OCI-LY1 (cell line): Measurements from ENCODE around the gene KDM4D.
"Not testable (repeated sequence)": the region's sequence is repeated elsewhere in the genome, so short reads cannot be mapped to it uniquely, and the experiment has no call there.

ENCODE experiments used
- H2AFZ ChIP-seq: fragments of 200-600 bp; sonication (generic), shearing (Covaris generic); 2 replicates; pipeline ENCODE4 v1.6.0; 2014; ENCODE audit warnings: antibody characterized with exemption, mild to moderate bottlenecking, low read length
- H3F3A ChIP-seq: fragments of 200-600 bp; sonication (generic), shearing (Covaris generic); 2 replicates; pipeline ENCODE4 v1.6.0; 2014; ENCODE audit warnings: mild to moderate bottlenecking, antibody characterized with exemption, low read length, moderate library complexity; ENCODE audit not compliant: insufficient read depth
- H3K27ac ChIP-seq: fragments of 200-600 bp; sonication (generic); 2 replicates; pipeline ENCODE4 v1.5.1; 2014; ENCODE audit warnings: low read length, mixed run types, mild to moderate bottlenecking, low read depth; ENCODE audit not compliant: poor library complexity, severe bottlenecking
- H3K27me3 ChIP-seq: fragments of 200-600 bp; sonication (generic); 2 replicates; pipeline ENCODE4 v1.6.0; 2014; ENCODE audit warnings: antibody characterized with exemption, mild to moderate bottlenecking, low read length, moderate library complexity; ENCODE audit not compliant: insufficient read depth
- H3K36me3 ChIP-seq: fragments of 200-600 bp; sonication (generic); 2 replicates; pipeline ENCODE4 v1.6.1; 2014; ENCODE audit warnings: mild to moderate bottlenecking, antibody characterized with exemption, low read length, moderate library complexity, mixed read lengths; ENCODE audit not compliant: insufficient read depth
- H3K4me1 ChIP-seq: fragments of 200-600 bp; sonication (generic); 2 replicates; pipeline ENCODE4 v1.5.1; 2014; ENCODE audit warnings: mild to moderate bottlenecking, low read length, moderate library complexity; ENCODE audit not compliant: insufficient read depth, severe bottlenecking
- H3K4me2 ChIP-seq: fragments of 200-600 bp; sonication (generic), shearing (Covaris generic); 2 replicates; pipeline ENCODE4 v1.6.1; 2014; ENCODE audit warnings: low read length
- H3K4me3 ChIP-seq: fragments of 200-600 bp; sonication (generic); 2 replicates; pipeline ENCODE4 v1.5.1; 2014; ENCODE audit warnings: low read length, low read depth, mild to moderate bottlenecking, mixed read lengths; ENCODE audit not compliant: poor library complexity, severe bottlenecking
- H3K79me2 ChIP-seq: fragments of 200-600 bp; shearing (Covaris generic); 2 replicates; pipeline ENCODE4 v1.6.1; 2016; ENCODE audit warnings: mixed run types, low read length, mixed read lengths; ENCODE audit not compliant: insufficient read depth
- H3K9ac ChIP-seq: fragments of 200-600 bp; sonication (generic), shearing (Covaris generic); 2 replicates; pipeline ENCODE4 v1.6.1; 2014; ENCODE audit warnings: mild to moderate bottlenecking, low read length, mixed read lengths
- H3K9me2 ChIP-seq: fragments of 200-600 bp; sonication (generic), shearing (Covaris generic); 2 replicates; pipeline ENCODE4 v1.6.1; 2014; ENCODE audit warnings: low read depth, mild to moderate bottlenecking, low read length, mixed read lengths
- H3K9me3 ChIP-seq: fragments of 200-600 bp; shearing (Covaris generic); 2 replicates; pipeline ENCODE4 v1.6.1; 2014; ENCODE audit warnings: low read length, mixed read lengths
- H4K20me1 ChIP-seq: fragments of 200-600 bp; sonication (generic), shearing (Covaris generic); 2 replicates; pipeline ENCODE4 v1.6.0; 2016; ENCODE audit warnings: mild to moderate bottlenecking, low read length; ENCODE audit not compliant: insufficient read depth
- EZH2 ChIP-seq: fragments of 200-600 bp; sonication (generic), shearing (Covaris generic); IDR thresholded peaks from 2 replicates; pipeline ENCODE4 v1.8.0; 2017; ENCODE audit warnings: borderline replicate concordance, mixed run types, mild to moderate bottlenecking, antibody characterized with exemption, low read length, moderate library complexity, mixed read lengths
- TF ChIP-seq, protein P1 (sequence below): fragments of 200-600 bp; sonication (generic), shearing (Covaris generic); IDR thresholded peaks from 2 replicates; pipeline ENCODE4 v1.5.1; 2017; ENCODE audit warnings: mild to moderate bottlenecking, antibody characterized with exemption, low read length, moderate library complexity, mixed read lengths

KDM4D gene

DNA sequence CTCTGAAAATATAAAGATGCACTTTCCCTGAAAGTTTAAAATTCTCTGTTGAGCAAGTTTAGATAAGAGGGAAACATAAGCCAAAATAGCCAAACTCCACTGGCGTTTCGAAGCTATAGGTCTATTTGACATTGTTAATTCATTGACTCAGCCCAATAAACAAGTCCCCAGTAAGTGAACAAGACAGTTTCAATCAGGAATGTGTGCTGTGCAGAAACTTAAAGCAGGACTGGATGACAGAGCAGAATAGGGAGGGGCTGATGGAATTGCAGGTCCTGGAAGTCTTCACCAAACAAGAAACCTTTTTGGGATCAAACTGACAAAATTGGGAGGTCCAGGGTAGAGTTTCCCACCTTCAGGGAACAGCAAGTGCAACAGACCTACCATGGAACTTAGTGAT, 42.6 kb downstream of the KDM4D start:
- no peaks in the 10 kb centered on the region for H3K9me3 ChIP-seq
- H3K27ac ChIP-seq: no peak overlapping the region
- H3K4me1 ChIP-seq: no peaks in the 10 kb centered on the region
- H3K27me3 ChIP-seq: no peaks in the 10 kb centered on the region; the same call in 1 of the 2 replicates
- H3K9me2 ChIP-seq: no peaks in the 10 kb centered on the region
- no peaks in the 10 kb centered on the region for H3F3A ChIP-seq
- TF ChIP-seq, protein P1, sequence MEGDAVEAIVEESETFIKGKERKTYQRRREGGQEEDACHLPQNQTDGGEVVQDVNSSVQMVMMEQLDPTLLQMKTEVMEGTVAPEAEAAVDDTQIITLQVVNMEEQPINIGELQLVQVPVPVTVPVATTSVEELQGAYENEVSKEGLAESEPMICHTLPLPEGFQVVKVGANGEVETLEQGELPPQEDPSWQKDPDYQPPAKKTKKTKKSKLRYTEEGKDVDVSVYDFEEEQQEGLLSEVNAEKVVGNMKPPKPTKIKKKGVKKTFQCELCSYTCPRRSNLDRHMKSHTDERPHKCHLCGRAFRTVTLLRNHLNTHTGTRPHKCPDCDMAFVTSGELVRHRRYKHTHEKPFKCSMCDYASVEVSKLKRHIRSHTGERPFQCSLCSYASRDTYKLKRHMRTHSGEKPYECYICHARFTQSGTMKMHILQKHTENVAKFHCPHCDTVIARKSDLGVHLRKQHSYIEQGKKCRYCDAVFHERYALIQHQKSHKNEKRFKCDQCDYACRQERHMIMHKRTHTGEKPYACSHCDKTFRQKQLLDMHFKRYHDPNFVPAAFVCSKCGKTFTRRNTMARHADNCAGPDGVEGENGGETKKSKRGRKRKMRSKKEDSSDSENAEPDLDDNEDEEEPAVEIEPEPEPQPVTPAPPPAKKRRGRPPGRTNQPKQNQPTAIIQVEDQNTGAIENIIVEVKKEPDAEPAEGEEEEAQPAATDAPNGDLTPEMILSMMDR: no peak
- no peak for TF ChIP-seq EZH2
- H3K36me3 ChIP-seq: no peaks in the 10 kb centered on the region
- H3K79me2 ChIP-seq: no peaks in the 10 kb centered on the region
- no peak overlapping the region for H3K4me3 ChIP-seq
- no peak overlapping the region for H2AFZ ChIP-seq
- H4K20me1 ChIP-seq: no peaks in the 10 kb centered on the region
- no peak overlapping the region for H3K9ac ChIP-seq
- no peak overlapping the region for H3K4me2 ChIP-seq

DNA sequence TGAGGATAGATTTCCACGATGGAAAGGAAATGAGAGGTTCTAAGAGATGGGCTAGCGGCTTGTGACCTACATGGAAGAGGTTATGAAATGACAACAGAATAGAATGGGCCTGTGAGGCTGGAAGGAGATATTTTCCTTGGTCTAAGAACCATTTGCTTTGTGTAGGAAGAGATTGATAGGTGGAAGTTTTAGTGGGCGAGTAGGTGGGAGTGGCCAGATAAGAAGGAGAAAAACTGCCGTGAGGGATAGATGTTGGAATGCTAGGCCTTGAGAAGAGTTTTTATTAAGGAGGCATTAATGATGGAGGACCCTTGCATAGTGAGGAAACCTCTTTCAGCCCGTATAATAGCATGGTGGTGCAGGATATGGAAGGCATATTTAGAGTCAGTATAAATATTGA, 48.0 kb downstream of the KDM4D start:
- H3K27ac ChIP-seq, H3K79me2 ChIP-seq, H2AFZ ChIP-seq, H3K27me3 ChIP-seq, H3K9me2 ChIP-seq, H4K20me1 ChIP-seq, H3K4me3 ChIP-seq, H3K9ac ChIP-seq, H3K9me3 ChIP-seq, H3K36me3 ChIP-seq, H3K4me1 ChIP-seq, H3K4me2 ChIP-seq, H3F3A ChIP-seq: not testable (repeated sequence)

DNA sequence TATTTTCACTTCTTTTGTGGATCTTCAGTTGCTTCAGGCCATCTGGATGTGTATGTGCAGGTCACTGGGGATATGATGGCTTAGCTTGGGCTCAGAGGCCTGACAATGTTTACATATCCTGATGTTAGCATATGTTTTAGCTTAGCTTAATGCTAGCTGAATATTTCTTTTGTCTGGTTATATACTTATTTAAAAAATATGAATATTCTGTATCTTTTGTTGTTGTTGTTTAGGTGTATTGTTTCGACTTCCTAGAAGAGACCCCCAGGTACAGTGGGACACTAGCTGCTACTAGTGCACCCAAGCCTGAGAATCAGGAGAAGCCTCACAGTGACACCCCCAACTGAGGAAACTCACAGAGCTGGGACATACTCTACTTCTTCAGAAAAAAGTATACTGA, 51.4 kb downstream of the KDM4D start, which contains the start of gene KDM4E:
Gene KDM4E, plus strand, starts transcription at position 301 of the 400 bp plus-strand sequence. CDS start 300 bp downstream, outside the sequence.
- H3K79me2 ChIP-seq: no peaks in the 10 kb centered on the region
- no peak within 1 kb of the TSS for H2AFZ ChIP-seq
- no peak within 1 kb of the TSS for H3K9ac ChIP-seq
- no peak for TF ChIP-seq EZH2
- TF ChIP-seq, protein P1: no peak
- no peak within 1 kb of the TSS for H3K27ac ChIP-seq
- no peaks in the 10 kb centered on the region for H3K4me1 ChIP-seq
- no peaks in the 10 kb centered on the region for H4K20me1 ChIP-seq
- no peaks in the 10 kb centered on the region for H3F3A ChIP-seq
- H3K9me2 ChIP-seq: no peaks in the 10 kb centered on the region
- H3K27me3 ChIP-seq: no peaks in the 10 kb centered on the region
- H3K4me3 ChIP-seq: no peak within 1 kb of the TSS
- H3K4me2 ChIP-seq: no peak within 1 kb of the TSS
- no peaks in the 10 kb centered on the region for H3K36me3 ChIP-seq
- no peaks in the 10 kb centered on the region for H3K9me3 ChIP-seq

DNA sequence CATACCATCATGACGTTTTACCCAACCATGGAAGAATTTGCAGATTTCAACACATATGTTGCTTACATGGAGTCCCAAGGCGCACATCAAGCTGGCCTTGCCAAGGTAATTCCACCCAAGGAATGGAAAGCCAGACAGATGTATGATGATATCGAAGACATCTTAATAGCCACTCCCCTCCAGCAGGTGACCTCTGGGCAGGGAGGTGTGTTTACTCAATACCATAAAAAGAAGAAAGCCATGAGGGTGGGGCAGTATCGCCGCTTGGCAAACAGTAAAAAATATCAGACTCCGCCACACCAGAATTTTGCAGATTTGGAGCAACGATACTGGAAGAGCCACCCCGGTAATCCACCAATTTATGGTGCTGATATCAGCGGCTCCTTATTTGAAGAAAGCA, 52.1 kb downstream of the KDM4D start:
- not testable (repeated sequence) for H3K9me3 ChIP-seq, H3K36me3 ChIP-seq, H2AFZ ChIP-seq, H3K4me2 ChIP-seq, H3K9ac ChIP-seq, H4K20me1 ChIP-seq, H3K27ac ChIP-seq, H3K4me1 ChIP-seq, H3K27me3 ChIP-seq, H3K4me3 ChIP-seq, H3K9me2 ChIP-seq, H3F3A ChIP-seq, H3K79me2 ChIP-seq
